A549 (cell line): ENCODE measurements around the gene SCGB1A1. TPM values are rescaled to one million over a fixed set of nuclear protein-coding genes. Genes with fewer than 3 reads are reported as not detected.

Experiments
- ATAC-seq, 2 experiments: fragments of 200-7000 bp in 1 of 2; fragments of >200 bp in 1 of 2; cut with Nextera tagmentation in 1 of 2; cut with Tn5 transposase in 1 of 2; 3 replicates each; pipeline versions ENCODE4 v1.8.0 to v1.9.1; 2018 to 2020; ENCODE audit warnings: mild to moderate bottlenecking in 1 of 2, moderate library complexity in 1 of 2
- CTCF ChIA-PET: fragments of 300-600 bp; sonication (Branson Sonifier 250); formaldehyde crosslinking; extraction: SDS; loops from one replicate; lab custom pipeline; 2021; ENCODE audit warnings: antibody characterized with exemption, inconsistent platforms; lab: Yijun Ruan, JAX
- POLR2A ChIA-PET: fragments of 350-600 bp; formaldehyde crosslinking; extraction: SDS; loops from one replicate; lab custom pipeline; 2021; ENCODE audit warnings: antibody characterized with exemption, inconsistent platforms; lab: Yijun Ruan, JAX
- DNase-seq, 2 experiments: peaks; one replicate each; pipeline versions ENCODE4 v3.0.0 to v3.0.0-alpha.2; 2011 to 2016; ENCODE audit warnings: low read depth in 1 of 2, low spot score in 1 of 2
- FAIRE-seq: peaks from 2 replicates; lab custom pipeline; 2011; peaks lifted over from hg19 to GRCh38; lab: Jason Lieb, UNC
- H3K27ac ChIP-seq, 2 experiments: fragments of >200 bp; sonication (Bioruptor Twin); formaldehyde crosslinking; 3 replicates each; pipeline ENCODE4 v1.5.1; 2016 to 2017
- H3K4me1 ChIP-seq: fragments of >200 bp; sonication (Bioruptor Twin); formaldehyde crosslinking; 3 replicates; pipeline ENCODE4 v1.6.1; 2016
- H3K4me2 ChIP-seq: fragments of >200 bp; sonication (Bioruptor Twin); formaldehyde crosslinking; 3 replicates; pipeline ENCODE4 v1.6.1; 2016
- H3K4me3 ChIP-seq: fragments of >200 bp; sonication (Bioruptor Twin); formaldehyde crosslinking; 3 replicates; pipeline ENCODE4 v1.5.1; 2016
- H3K9me3 ChIP-seq: fragments of >200 bp; sonication (Bioruptor Twin); formaldehyde crosslinking; 3 replicates; pipeline ENCODE4 v1.6.1; 2016
- BHLHE40 ChIP-seq: IDR thresholded peaks from 2 replicates; pipeline ENCODE4 v1.6.1; 2012; ENCODE audit warnings: low read depth, low read length, inconsistent platforms
- CBX8 ChIP-seq: fragments of 200-600 bp; sonication (generic); IDR thresholded peaks from 2 replicates; pipeline ENCODE4 v1.6.1; 2016
- CEBPB ChIP-seq, 2 experiments: fragments of >200 bp in 1 of 2; sonication (Bioruptor Twin) in 1 of 2; formaldehyde crosslinking in 1 of 2; IDR thresholded peaks; 2 replicates each; pipeline ENCODE4 v1.6.1; 2012 to 2016
- CHD2 ChIP-seq: fragments of 150-350 bp; IDR thresholded peaks from 2 replicates; pipeline ENCODE4 v1.6.1; 2014; ENCODE audit warnings: low read length; ENCODE audit not compliant: partially characterized antibody
- ELK1 ChIP-seq: fragments of 150-350 bp; IDR thresholded peaks from 2 replicates; pipeline ENCODE4 v1.6.1; 2014; ENCODE audit warnings: low read depth, mild to moderate bottlenecking, low read length
- EP300 ChIP-seq, 2 experiments: fragments of >200 bp; sonication (Bioruptor Twin); formaldehyde crosslinking; IDR thresholded peaks; 2 replicates in 1 of 2; 3 replicates in 1 of 2; pipeline ENCODE4 v1.6.1; 2016 to 2017
- FOSL2 ChIP-seq, 2 experiments: fragments of 450-650 bp in 1 of 2; fragments of >200 bp in 1 of 2; sonication (Bioruptor Twin) in 1 of 2; formaldehyde crosslinking; IDR thresholded peaks; 2 replicates each; pipeline versions ENCODE4 v1.5.0 to v1.6.1; 2016 to 2020; ENCODE audit warnings: mild to moderate bottlenecking in 1 of 2, moderate library complexity in 1 of 2
- HES2 ChIP-seq: fragments of >200 bp; sonication (Bioruptor Twin); formaldehyde crosslinking; IDR thresholded peaks from 2 replicates; pipeline ENCODE4 v1.6.1; 2016
- HEYL ChIP-seq: fragments of 250-450 bp; sonication (Bioruptor Pico); IDR thresholded peaks from 2 replicates; pipeline ENCODE4 v1.8.0; 2021; ENCODE audit warnings: mild to moderate bottlenecking, moderate library complexity
- JUNB ChIP-seq: fragments of >200 bp; sonication (Bioruptor Twin); formaldehyde crosslinking; IDR thresholded peaks from 2 replicates; pipeline ENCODE4 v1.6.1; 2016
- MAFK ChIP-seq: fragments of 450-650 bp; IDR thresholded peaks from 2 replicates; pipeline ENCODE4 v1.6.1; 2014; ENCODE audit not compliant: partially characterized antibody
- MYC ChIP-seq: IDR thresholded peaks from 2 replicates; pipeline ENCODE4 v1.6.1; 2012; ENCODE audit warnings: mild to moderate bottlenecking, inconsistent platforms, low read length, improper control_type of control experiment, borderline replicate concordance
- NFE2L2 ChIP-seq: fragments of 150-350 bp; conservative IDR thresholded peaks from 2 replicates; pipeline ENCODE4 v1.6.1; 2014; ENCODE audit warnings: low read length
- NPAS2 ChIP-seq: fragments of 250-450 bp; sonication (Bioruptor Pico); IDR thresholded peaks from 2 replicates; pipeline ENCODE4 v1.8.0; 2022; ENCODE audit warnings: mild to moderate bottlenecking, moderate library complexity, borderline replicate concordance
- RARB ChIP-seq: fragments of 250-450 bp; sonication (Bioruptor Pico); IDR thresholded peaks from 2 replicates; pipeline ENCODE4 v1.8.0; 2021; ENCODE audit warnings: mild to moderate bottlenecking, moderate library complexity
- REST ChIP-seq: fragments of 200-600 bp; sonication (generic); IDR thresholded peaks from 2 replicates; pipeline ENCODE4 v1.6.1; 2016; ENCODE audit warnings: antibody characterized with exemption, mild to moderate bottlenecking, moderate library complexity
- TP53 ChIP-seq: fragments of 250-450 bp; sonication (Bioruptor Pico); IDR thresholded peaks from 2 replicates; pipeline ENCODE4 v1.5.0; 2021; ENCODE audit warnings: mild to moderate bottlenecking, moderate library complexity
- ZC3H11A ChIP-seq: fragments of 450-650 bp; IDR thresholded peaks from 2 replicates; pipeline ENCODE4 v1.6.1; 2014; ENCODE audit warnings: antibody characterized with exemption, mild to moderate bottlenecking
- ZNF302 ChIP-seq: fragments of 250-450 bp; sonication (Bioruptor Pico); IDR thresholded peaks from 2 replicates; pipeline ENCODE4 v1.9.0; 2021; ENCODE audit warnings: inconsistent platforms, mild to moderate bottlenecking, moderate library complexity
- WGBS: methylation state at CpG from one replicate; pipeline ENCODE4 v1.1.6; 2017; ENCODE audit errors: missing lambda C conversion rate; 5-methylcytosine and 5-hydroxymethylcytosine counted together
- polyA plus RNA-seq, 4 experiments: library from polyadenylated mRNA; depleted of rRNA in 3 of 4; stranded (reverse); fragments of >200 nt; fragmentation: RNase III in 1 of 4; extraction: RNeasy Plus Mini Kit Qiagen cat#74134 plus additional on column Dnase treatment in 1 of 4; gene quantifications; 2 replicates in 3 of 4; 3 replicates in 1 of 4; pipeline ENCODE4 v1.2.3, GENCODE V29; 2011 to 2017

Gene SCGB1A1
- polyA plus RNA-seq, 2 of the 4 experiments (the other 2 are of a cell fraction): 0.47 TPM; not detected in 1

GRCh38 chr11:62427630-62428233 lies 8.9 kb downstream of the SCGB1A1 start:
- peaks cover 48% of the 10 kb centered on the region for H3K4me1 ChIP-seq
- H3K27ac ChIP-seq: peak overlapping the region; percentile 55 to 86
- peak overlapping the region; percentile 59 for H3K4me2 ChIP-seq
- no peak for FAIRE-seq
- WGBS: 56% methylated on average over 6 of the region's 6 CpGs
- POLR2A ChIA-PET: no interaction called here
- H3K9me3 ChIP-seq: no peaks in the 10 kb centered on the region
- TF ChIP-seq MAFK (peak; percentile 35), NFE2L2 (peak; percentile 22; the same call in 1 of the 2 replicates), TP53 (CRISPR knock-in tag) (no peak), FOSL2 (IDR thresholded peaks at IDR 0.05) (no peak), FOSL2 (CRISPR knock-in tag; IDR thresholded peaks at IDR 0.05) (peak; percentile 31; the same call in 1 of the 2 replicates), CEBPB (IDR thresholded peaks at IDR 0.05) (peak in 1 of 2 experiments; percentile 20; a peak in 1 of 4 replicates), HES2 (no peak)
- CTCF ChIA-PET: interaction anchor here (1.2 to 13.0 kb wide), 9 partner anchors 10 to 133 kb away, joined by 3 to 322 read pairs (median 4); no protein-coding TSS in a partner anchor
- DNase-seq: no peak
- no peak for ATAC-seq
- no peak overlapping the region for H3K4me3 ChIP-seq

GRCh38 chr11:62428871-62429560 lies 10.2 kb downstream of the SCGB1A1 start:
- TF ChIP-seq HEYL (CRISPR knock-in tag): no peak
- no peak for TF ChIP-seq CBX8
- no peak for TF ChIP-seq RARB (CRISPR knock-in tag)
- no peak for TF ChIP-seq EP300 (IDR thresholded peaks at IDR 0.05)
- TF ChIP-seq NPAS2 (CRISPR knock-in tag): no peak
- no peak for TF ChIP-seq CHD2
- peaks cover 56% of the 10 kb centered on the region for H3K4me1 ChIP-seq
- ChIA-PET CTCF (interaction anchor here (0.7 to 13.0 kb wide), 13 partner anchors 8 to 140 kb away, joined by 3 to 322 read pairs (median 4); no protein-coding TSS in a partner anchor), POLR2A (no interaction called here)
- no peak for DNase-seq
- peak overlapping the region in 1 of 2 experiments; percentile 86; a peak in 3 of 6 replicates for H3K27ac ChIP-seq
- no peak overlapping the region for H3K4me3 ChIP-seq
- no peak overlapping the region for H3K4me2 ChIP-seq
- no peak for ATAC-seq
- 93% methylated on average over 8 of the region's 8 CpGs for WGBS
- H3K9me3 ChIP-seq: no peaks in the 10 kb centered on the region
- no peak for FAIRE-seq

- DNase-seq: no peak
- Histone ChIP-seq H3K4me2 (peak overlapping the region; percentile 58; the same call in 1 of the 3 replicates), H3K4me1 (peaks cover 56% of the 10 kb centered on the region), H3K9me3 (no peaks in the 10 kb centered on the region), H3K4me3 (no peak overlapping the region), H3K27ac (peak overlapping the region; percentile 47 to 86; a peak in 5 of 6 replicates)
- ChIA-PET POLR2A (no interaction called here), CTCF (interaction anchor here (1.3 to 13.0 kb wide), 3 partner anchors 29 to 117 kb away, joined by 3 to 322 read pairs (median 4); no protein-coding TSS in a partner anchor)
- ATAC-seq: no peak
- WGBS: 90% methylated on average over 3 of the region's 3 CpGs
- no peak for TF ChIP-seq JUNB
- no peak for TF ChIP-seq ELK1
- no peak for TF ChIP-seq MYC
- TF ChIP-seq REST: no peak
- TF ChIP-seq BHLHE40: no peak
- TF ChIP-seq ZC3H11A: no peak
- no peak for TF ChIP-seq ZNF302 (CRISPR knock-in tag)
- no peak for TF ChIP-seq NPAS2 (CRISPR knock-in tag)
- no peak for TF ChIP-seq CEBPB (IDR thresholded peaks at IDR 0.05)
- FAIRE-seq: no peak
Observed at GRCh38 chr11:62430425-62430824, 11.6 kb downstream of the SCGB1A1 start.
